ENCODE data around the gene SLC7A11. TPM values are rescaled to one million over a fixed set of nuclear protein-coding genes. Genes with fewer than 3 reads are reported as not detected.

The SLC7A11 gene
- total RNA-seq = 1.9 TPM

DNA sequence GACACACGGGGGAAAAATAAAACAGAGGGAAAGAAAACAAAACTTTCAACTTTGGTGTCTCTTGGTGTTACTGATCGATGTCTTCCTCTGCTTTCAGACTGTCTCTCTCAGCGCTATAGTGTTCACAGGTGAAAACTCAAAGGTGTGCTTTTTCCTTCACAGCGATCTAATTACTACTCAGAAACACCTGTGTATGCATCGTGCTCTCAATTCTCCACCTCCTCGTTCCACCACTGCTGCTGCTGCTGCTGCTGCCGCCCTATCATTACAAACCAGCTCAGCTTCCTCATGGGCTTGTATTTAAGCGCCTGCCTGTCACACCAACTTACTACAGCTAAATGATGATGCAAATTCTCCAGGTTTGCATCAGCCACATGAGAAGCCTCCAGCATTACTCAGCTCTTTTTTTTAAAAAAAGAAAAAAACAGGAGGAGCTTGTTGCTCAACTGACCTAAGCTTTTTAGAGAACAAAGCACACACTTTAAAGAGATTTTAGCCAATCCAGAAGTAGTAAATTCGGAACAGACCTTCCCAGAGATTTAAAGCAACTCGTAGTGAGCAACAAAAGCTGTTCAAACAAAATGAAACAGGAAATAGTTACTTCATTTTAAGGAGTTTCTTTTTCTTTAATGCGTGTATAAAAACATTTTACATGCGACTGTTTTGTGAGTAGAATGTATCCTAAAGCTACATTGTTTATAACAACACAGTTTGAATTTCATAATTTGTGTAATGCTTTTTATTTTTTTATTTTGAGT lies at the start of gene SLC7A11:
Gene SLC7A11 (minus strand): TSS at position 274 of the 758 bp plus-strand sequence. CDS start 280 bp downstream, outside the sequence.
- Histone ChIP-seq H3K9me3 (ENCODE audit: low read depth, low read length) (no peaks in the 10 kb centered on the region), H3K4me3 (ENCODE audit: low read length) (no peak within 1 kb of the TSS), H3K27me3 (ENCODE audit: insufficient read depth, low read length) (no peaks in the 10 kb centered on the region), H3K4me1 (ENCODE audit: insufficient read depth, low read length) (peaks cover 10% of the 10 kb centered on the region)

DNA sequence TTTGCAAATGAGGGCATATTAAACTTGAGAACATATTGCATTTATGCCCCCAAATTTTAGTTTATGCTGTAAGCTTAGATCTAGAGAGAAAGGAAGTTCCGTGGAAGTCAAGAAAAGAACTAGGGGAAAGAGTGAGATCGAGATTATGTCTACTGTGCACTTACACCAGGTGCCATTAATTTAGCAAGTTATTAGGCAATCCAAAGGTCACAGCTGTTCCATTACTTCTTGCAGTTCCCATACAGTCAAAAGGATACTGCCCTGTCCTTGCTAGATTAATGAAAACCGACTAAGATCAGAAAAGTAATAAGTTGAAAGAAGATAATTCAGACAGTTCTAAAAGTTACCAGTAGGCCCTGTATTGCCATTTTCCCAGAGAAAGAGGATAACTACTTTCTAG lies 49.3 kb upstream of the SLC7A11 start:
- Histone ChIP-seq H3K9me3 (ENCODE audit: low read depth, low read length) (no peaks in the 10 kb centered on the region), H3K27me3 (ENCODE audit: insufficient read depth, low read length) (no peaks in the 10 kb centered on the region), H3K4me1 (ENCODE audit: insufficient read depth, low read length) (no peaks in the 10 kb centered on the region), H3K4me3 (ENCODE audit: low read length) (no peak overlapping the region)

DNA sequence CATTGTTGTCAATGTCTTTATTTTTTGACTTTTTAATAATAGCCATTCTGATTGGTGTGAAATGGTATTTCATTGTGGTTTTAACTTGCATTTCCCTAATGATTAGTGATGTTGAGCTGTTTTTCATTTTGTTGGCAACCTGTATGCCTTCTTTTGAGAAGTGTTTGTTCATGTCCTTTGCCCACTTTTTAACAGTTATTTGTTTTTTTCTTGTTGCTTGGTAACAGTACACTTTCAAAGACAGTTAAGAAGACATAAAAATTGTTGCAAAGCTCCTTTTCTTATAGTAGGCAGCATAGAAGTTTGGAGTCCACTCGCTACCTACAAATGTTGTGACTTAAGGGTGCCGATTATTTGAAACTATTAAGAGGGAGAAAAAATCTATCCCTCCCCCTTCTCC lies 48.7 kb upstream of the SLC7A11 start:
- Histone ChIP-seq H3K4me3 (ENCODE audit: low read length) (no peak overlapping the region), H3K9me3 (ENCODE audit: low read depth, low read length) (no peaks in the 10 kb centered on the region), H3K4me1 (ENCODE audit: insufficient read depth, low read length) (no peaks in the 10 kb centered on the region), H3K27me3 (ENCODE audit: insufficient read depth, low read length) (no peaks in the 10 kb centered on the region)

DNA sequence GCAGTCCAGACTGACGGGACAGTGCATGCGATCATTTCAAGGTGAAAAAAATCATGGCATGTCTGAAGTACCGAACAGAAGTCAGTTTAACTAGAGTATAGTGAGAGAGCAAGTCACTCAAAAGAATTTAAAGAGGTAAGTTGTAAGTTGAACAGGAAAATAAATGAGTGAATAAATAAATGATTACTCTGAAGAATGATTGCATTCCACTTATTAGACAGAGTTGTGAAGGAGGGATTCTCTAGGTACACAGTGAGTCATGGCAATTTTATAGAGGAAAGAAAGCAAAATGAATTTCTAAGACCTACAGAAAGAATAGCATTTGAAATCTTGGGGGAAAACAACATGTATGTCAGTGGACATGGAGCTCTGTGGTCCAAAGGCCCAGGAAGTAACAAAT lies 37.1 kb upstream of the SLC7A11 start:
- Histone ChIP-seq H3K27me3 (ENCODE audit: insufficient read depth, low read length) (no peaks in the 10 kb centered on the region), H3K4me3 (ENCODE audit: low read length) (no peak overlapping the region), H3K9me3 (ENCODE audit: low read depth, low read length) (no peaks in the 10 kb centered on the region), H3K4me1 (ENCODE audit: insufficient read depth, low read length) (no peaks in the 10 kb centered on the region)

DNA sequence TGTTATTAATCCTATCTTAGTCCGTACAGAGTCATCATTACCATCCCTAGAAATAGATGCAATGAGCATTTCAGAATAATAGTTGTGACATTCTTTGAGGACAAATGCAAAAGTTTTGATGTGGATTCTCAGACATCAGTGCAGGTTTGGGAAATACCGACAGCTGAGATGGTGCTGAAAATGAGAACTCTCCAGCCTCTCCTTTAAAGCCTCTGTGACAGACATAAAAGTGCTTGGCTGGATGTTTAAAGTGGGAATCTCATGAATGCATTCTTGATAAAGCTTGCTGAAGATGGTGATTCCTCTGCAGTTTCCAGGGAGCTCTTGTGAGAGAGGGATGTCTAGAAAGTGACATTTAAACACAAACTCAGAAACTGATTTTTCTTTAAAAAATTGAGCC lies 35.0 kb upstream of the SLC7A11 start:
- Histone ChIP-seq H3K4me1 (ENCODE audit: insufficient read depth, low read length) (no peaks in the 10 kb centered on the region), H3K4me3 (ENCODE audit: low read length) (no peak overlapping the region), H3K27me3 (ENCODE audit: insufficient read depth, low read length) (no peaks in the 10 kb centered on the region), H3K9me3 (ENCODE audit: low read depth, low read length) (no peaks in the 10 kb centered on the region)

DNA sequence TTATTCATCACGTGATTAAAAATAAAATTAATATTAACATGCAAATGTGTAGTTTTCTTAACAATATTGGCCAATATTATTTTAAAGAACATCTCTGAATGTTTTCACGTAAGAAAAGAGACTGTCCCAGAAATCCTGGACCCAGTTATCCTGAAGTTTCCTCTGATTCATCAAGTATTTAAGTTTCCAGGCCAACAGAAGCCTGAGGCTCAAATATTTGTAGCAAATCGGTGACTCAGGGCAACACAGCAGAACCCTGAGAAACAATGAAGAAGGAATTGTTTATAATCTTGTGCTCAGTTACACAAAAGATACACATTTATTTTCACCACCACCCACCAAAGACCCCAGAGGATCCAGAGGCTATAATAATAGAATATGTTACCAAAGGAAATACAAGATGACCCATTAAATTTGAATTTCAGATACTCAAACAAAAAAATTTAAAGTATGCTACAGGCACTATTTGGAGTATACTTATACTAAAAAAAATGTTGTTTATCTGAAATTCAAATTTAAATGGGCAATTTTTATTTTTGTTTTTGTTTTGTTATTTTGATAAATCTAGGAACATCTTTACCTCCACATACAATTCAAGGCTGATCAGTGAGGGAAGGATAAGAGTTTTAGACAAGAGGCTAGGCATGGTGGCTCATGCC lies 33.9 kb upstream of the SLC7A11 start:
- no peaks in the 10 kb centered on the region for H3K4me1 ChIP-seq (ENCODE audit: insufficient read depth, low read length)

DNA sequence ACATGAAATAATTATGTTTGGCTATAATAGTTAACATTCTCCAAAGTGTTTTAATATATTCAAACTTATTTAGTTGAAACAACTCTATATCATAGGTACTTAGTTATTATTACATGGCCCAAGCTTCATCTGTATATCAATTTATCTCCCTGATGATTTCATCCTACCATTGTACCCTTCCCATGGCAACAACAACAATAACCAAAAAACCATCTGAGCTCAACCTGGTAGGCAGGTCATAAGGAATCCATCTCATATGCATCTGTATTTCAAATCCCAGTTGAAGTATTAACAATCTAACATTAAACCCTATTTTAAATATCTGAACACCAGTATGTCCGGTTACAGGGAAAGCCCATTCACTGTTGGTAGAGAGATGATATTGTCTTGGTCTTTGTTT lies 33.1 kb upstream of the SLC7A11 start:
- H3K4me3 ChIP-seq (ENCODE audit: low read length) = no peak overlapping the region
- H3K9me3 ChIP-seq (ENCODE audit: low read depth, low read length) = no peaks in the 10 kb centered on the region
- H3K4me1 ChIP-seq (ENCODE audit: insufficient read depth, low read length) = no peaks in the 10 kb centered on the region
- no peaks in the 10 kb centered on the region for H3K27me3 ChIP-seq (ENCODE audit: insufficient read depth, low read length)

More for the DNA sequence above, 33.9 kb upstream of the SLC7A11 start:
- Histone ChIP-seq H3K9me3 (ENCODE audit: low read depth, low read length) (no peaks in the 10 kb centered on the region), H3K27me3 (ENCODE audit: insufficient read depth, low read length) (no peaks in the 10 kb centered on the region), H3K4me3 (ENCODE audit: low read length) (no peak overlapping the region)

DNA sequence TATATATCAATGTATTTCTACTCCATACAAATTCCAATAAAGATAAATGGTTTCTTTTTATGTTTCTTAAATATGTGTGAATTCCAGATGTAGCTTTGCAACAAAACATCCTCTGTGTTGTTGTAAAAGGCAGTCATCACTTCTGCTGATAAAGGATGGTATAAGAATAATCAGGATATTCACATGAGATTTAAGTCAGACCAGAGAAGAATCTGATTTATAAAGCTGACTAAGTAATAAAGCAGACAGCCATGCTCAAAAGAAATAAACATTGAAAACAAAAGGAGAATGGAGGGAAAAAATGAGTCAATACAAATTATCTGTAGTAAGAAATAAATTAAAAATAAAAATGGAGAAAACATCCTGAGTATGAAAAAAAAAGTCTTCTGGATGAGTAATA lies 27.0 kb upstream of the SLC7A11 start:
- Histone ChIP-seq H3K9me3 (ENCODE audit: low read depth, low read length) (no peaks in the 10 kb centered on the region), H3K4me3 (ENCODE audit: low read length) (no peak overlapping the region), H3K4me1 (ENCODE audit: insufficient read depth, low read length) (no peaks in the 10 kb centered on the region), H3K27me3 (ENCODE audit: insufficient read depth, low read length) (no peaks in the 10 kb centered on the region)

DNA sequence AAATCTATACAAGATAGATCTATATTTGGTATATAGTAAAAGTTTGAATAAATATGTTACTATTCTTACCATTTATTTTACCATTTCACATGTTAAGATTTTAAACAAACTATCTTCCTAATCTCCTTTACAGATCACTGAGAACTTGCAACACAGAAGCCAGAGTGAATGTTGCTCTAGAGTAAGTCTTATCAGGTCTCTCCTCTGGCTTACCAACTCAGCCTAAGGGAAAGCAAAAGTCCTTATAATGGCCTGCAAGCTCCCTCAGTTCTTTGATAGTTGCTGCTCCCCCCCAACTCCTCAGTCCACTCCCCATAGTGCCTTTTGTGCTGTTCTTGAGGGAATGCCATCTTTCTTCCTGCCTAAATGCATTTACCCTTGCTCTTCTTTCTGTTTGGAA lies 25.7 kb upstream of the SLC7A11 start:
- no peak overlapping the region for H3K4me3 ChIP-seq (ENCODE audit: low read length)
- H3K9me3 ChIP-seq (ENCODE audit: low read depth, low read length) = no peaks in the 10 kb centered on the region
- H3K27me3 ChIP-seq (ENCODE audit: insufficient read depth, low read length) = no peaks in the 10 kb centered on the region
- no peaks in the 10 kb centered on the region for H3K4me1 ChIP-seq (ENCODE audit: insufficient read depth, low read length)

DNA sequence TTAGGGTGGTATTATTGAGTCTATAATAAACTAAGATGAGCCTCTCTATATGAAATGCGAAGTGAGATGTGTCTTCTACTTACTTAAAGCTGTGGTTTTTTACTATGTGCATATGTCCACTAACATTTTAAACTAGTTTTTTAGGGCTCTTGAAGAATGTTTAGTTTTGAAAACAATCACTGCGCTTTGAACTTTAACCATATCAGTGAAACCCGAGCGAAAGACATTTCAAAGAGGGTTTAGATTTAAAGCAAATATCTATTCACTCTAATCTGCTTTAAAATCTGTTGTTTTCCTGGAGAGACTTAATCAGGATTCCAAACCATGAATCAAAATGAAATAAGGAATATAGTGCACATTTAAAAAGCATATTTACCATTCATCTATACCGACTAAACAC lies 24.8 kb upstream of the SLC7A11 start:
- Histone ChIP-seq H3K4me3 (ENCODE audit: low read length) (no peak overlapping the region), H3K27me3 (ENCODE audit: insufficient read depth, low read length) (no peaks in the 10 kb centered on the region), H3K9me3 (ENCODE audit: low read depth, low read length) (no peaks in the 10 kb centered on the region), H3K4me1 (ENCODE audit: insufficient read depth, low read length) (no peaks in the 10 kb centered on the region)

DNA sequence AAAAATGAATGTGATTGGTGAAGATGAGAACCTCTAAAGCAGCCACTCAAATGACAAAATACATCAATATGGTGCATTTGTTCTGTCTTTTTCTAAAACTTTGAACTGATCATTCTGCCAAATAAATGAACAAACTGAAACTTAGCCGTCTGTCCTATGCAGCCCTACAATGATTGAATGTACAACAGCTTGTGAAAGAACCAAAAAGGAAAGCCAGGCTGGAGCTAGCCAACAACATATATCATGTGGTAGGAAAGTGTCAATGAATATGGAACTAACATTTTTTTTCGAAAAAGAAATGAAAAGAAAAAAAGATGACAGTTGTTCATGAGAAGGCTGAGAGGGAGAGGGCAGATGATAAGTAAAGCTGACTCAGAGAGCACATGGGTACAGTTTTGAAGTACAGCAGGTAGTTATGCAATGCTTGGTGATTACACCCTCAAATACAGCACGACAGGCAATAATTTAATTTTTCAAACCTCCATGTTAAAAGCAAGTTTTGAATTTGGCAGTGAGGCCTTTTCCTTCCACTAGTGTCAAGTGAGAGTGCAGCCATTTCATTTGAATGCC lies 21.2 kb upstream of the SLC7A11 start:
- Histone ChIP-seq H3K4me3 (ENCODE audit: low read length) (no peak overlapping the region), H3K27me3 (ENCODE audit: insufficient read depth, low read length) (no peaks in the 10 kb centered on the region), H3K9me3 (ENCODE audit: low read depth, low read length) (no peaks in the 10 kb centered on the region), H3K4me1 (ENCODE audit: insufficient read depth, low read length) (no peaks in the 10 kb centered on the region)

DNA sequence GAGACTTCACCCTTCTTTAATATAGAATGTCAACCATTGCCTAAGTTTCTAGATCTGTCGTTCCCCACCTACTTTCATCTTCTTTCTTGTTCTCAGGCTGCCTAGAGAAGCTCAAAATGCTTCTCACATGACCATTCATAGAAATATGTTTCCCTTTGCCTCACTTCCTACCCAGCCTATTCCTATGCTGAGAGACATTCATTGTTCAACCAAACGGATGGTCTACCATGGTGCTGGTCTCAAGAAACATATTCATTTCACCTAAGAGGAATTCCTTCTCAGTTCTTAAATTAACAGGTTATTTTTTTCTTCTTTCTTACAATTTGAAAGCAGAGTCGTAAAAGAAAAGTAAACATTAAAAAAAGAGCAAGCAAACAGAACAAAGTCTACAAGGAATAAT lies 20.3 kb upstream of the SLC7A11 start:
- no peaks in the 10 kb centered on the region for H3K27me3 ChIP-seq (ENCODE audit: insufficient read depth, low read length)
- H3K4me1 ChIP-seq (ENCODE audit: insufficient read depth, low read length) = no peaks in the 10 kb centered on the region
- H3K9me3 ChIP-seq (ENCODE audit: low read depth, low read length) = no peaks in the 10 kb centered on the region
- H3K4me3 ChIP-seq (ENCODE audit: low read length) = no peak overlapping the region

DNA sequence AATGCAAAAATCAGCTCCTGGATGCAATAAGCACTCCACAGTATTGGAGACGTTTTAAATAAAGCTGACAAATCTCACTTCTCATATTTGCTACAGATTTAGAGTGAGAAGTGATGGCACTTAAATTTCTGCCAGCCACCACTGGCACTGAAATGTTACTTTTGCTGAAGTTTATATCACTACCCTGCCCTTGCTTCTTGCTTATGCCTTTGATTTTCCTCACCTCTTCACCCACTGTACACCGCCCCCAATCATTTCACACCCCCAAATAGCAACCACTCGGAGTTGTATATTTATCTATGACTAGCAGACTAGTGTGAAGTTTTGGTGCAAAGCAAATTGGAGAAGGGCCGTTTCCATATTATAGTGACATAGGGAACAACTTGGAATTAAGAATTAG lies 19.9 kb upstream of the SLC7A11 start:
- Histone ChIP-seq H3K27me3 (ENCODE audit: insufficient read depth, low read length) (no peaks in the 10 kb centered on the region), H3K4me1 (ENCODE audit: insufficient read depth, low read length) (no peaks in the 10 kb centered on the region), H3K4me3 (ENCODE audit: low read length) (no peak overlapping the region), H3K9me3 (ENCODE audit: low read depth, low read length) (no peaks in the 10 kb centered on the region)

DNA sequence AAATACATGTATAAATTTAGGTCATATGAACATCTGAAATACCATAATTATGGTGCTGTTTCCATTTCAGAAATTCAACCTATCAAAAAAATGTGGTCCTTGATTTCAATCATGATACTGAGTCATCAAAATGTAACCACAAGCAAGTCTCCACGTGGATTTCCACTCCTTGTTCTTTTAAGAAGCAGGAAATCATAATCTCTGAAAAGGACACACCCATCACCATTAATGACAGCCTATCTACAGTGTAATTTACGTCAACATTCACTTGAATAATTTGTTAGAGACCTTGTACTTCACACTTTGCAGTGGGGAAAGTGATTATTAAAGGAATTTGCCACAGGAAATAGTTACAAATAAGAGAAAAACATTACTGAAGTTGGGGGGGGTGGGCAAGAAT lies 17.7 kb upstream of the SLC7A11 start:
- no peaks in the 10 kb centered on the region for H3K27me3 ChIP-seq (ENCODE audit: insufficient read depth, low read length)
- no peaks in the 10 kb centered on the region for H3K4me1 ChIP-seq (ENCODE audit: insufficient read depth, low read length)
- no peaks in the 10 kb centered on the region for H3K9me3 ChIP-seq (ENCODE audit: low read depth, low read length)
- H3K4me3 ChIP-seq (ENCODE audit: low read length) = no peak overlapping the region

DNA sequence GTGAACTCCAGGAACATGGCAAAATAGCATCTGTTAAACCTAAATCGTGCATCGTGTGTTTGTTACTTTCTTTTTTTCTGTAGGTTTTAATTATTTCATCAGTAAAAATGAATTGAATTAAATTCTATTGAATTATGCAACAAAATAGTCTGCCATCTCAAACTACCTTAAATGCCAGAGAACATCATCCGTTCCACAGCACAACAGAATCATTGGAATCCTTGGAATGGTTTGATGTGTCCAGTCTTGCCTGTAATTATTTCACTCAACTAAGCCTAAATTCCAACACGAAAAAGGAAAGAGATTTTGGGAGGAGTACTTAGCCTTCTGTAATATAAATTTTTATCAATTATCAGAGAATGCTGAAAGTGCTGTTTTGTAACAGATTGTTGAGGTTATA lies 17.1 kb upstream of the SLC7A11 start:
- Histone ChIP-seq H3K4me3 (ENCODE audit: low read length) (no peak overlapping the region), H3K4me1 (ENCODE audit: insufficient read depth, low read length) (no peaks in the 10 kb centered on the region), H3K9me3 (ENCODE audit: low read depth, low read length) (no peaks in the 10 kb centered on the region), H3K27me3 (ENCODE audit: insufficient read depth, low read length) (no peaks in the 10 kb centered on the region)

DNA sequence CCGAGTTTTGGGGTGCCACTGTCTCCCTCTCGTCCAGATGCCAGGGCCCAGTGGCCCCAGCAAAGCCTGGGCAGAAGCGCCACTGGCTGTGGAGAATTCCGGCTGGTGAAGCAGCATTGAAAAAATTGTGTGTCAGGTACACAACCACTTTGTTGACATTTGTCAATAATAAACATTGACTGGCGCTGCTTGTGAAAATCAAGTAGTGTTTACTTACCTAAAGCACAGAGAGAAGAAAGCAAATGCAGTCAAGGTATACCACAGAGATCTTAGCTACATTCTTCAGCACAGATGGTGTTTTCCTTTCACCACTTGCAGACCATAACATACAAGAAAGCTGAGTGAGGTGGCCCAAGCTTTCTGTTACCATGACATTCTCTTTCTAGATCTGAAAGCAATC lies 14.5 kb upstream of the SLC7A11 start:
- H3K27me3 ChIP-seq (ENCODE audit: insufficient read depth, low read length) = no peaks in the 10 kb centered on the region
- H3K9me3 ChIP-seq (ENCODE audit: low read depth, low read length) = no peaks in the 10 kb centered on the region
- no peaks in the 10 kb centered on the region for H3K4me1 ChIP-seq (ENCODE audit: insufficient read depth, low read length)
- H3K4me3 ChIP-seq (ENCODE audit: low read length) = no peak overlapping the region
